Activated naive CD8-positive, alpha-beta T cell treated with anti-CD3 and anti-CD28 coated beads, Interleukin-2, amount 50 U/mL, for 16 hours (primary cell): ENCODE results near the gene FAIM2.
A peak's percentile ranks its signal among the peaks of the same experiment; 100 is the strongest.
"Not testable (repeated sequence)": the region's sequence is repeated elsewhere in the genome, so short reads cannot be mapped to it uniquely, and the experiment has no call there.

Experiments
- DNase-seq: peaks from one replicate; pipeline ENCODE4 v3.0.0-alpha.2; 2020; ENCODE audit warnings: low read depth, low spot score

FAIM2 gene

DNA sequence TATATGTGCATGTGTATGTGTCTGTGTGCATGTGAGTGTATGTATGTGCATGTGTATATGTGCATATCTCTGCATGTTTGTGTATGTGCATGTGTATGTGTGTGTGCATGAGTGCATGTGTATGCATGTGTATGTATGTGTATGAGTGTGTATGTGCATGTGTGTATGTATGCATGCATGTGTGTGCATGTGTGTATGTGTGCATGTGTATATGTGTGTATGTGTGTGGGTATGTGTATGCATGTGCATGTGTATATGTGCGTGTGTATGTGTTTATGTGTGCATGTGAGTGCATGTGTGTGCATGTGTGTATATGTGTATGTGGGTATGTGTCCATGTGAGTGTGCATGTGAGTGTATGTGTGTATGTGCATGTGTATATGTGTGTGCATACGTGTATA, 24.6 kb downstream of the FAIM2 start:
- not testable (repeated sequence) for DNase-seq

DNA sequence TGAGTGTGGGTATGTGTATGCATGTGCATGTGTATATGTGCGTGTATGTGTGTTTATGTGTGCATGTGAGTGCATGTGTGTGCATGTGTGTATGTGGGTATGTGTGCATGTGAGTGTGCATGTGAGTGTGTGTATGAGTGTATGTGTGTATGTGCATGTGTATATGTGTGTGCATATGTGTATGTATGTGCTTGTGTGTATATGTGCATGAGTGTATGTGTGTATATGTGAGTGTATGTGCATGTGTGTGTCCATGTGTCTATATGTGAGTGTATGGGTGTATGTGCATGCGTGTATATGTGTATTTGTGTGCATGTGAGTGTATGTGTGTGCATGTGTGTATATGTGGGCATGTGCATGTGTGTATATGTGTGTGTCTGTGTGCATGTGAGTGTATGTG, 25.7 kb downstream of the FAIM2 start:
- no peak for DNase-seq

DNA sequence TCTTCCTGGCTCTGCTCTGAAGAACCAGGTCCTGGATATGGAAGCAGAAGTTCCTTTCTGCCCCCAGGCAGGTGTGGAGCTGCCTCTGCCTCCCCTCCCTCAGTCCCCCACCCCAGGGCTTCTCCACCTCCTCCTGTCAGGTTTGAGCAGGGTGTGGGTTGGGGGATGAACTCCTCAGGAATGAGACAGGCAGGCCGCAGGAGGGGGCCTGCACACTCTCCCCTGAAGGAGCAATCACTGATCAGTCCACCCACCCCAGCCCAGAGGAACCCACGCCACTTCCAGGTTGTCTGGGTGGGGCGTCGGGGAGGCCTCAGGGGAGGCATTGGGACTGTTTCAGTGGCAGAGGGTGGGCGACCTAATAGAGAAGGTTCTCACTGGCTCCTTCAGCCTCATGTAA, 26.6 kb downstream of the FAIM2 start:
- DNase-seq = no peak

DNA sequence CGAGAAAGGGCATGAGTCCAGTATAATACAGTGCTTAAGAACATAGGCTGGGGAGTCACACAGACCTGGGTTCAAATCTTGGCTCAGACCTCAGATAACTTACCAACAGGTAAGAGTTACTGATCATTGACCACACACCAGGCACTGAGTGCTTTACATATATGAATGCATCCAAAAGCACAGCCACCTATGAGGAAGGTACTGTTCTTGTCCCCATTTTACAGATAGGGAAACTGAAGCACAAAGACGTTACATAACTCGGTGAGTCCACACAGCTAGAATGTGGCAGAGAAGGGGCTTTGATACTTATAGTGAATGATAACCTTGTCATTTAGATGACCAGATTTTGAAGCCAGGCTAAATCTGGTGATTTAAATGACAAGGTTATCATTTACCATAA, 27.6 kb downstream of the FAIM2 start:
- no peak for DNase-seq

DNA sequence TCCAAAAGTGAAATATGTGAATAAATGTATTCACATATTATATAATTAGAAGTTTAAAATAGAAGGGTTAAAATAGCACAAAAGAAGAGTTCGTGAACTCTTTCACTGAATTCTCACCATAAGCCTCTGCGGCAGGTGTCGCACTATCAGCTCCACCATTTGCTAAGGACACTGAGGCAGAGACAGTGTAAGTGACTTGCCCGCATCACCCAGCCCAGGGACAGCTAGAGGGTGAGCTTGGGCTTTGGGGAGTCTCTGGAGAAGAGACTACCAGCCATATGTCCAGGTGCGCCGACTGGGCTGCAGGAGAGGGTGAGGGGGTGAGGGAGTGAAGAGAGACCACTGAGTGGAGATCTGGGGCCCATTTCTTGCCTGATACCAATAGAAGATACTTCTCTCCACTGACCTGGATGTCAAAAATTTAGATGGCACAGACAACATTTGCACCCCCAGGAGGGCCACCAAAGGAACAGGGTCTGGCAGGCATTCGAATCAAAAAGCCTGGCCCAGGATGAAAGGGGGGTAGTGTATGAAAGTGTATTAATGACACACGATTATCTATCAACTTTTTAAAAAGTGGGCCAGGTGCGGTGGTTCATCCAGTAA, 28.5 kb downstream of the FAIM2 start:
- no peak for DNase-seq

DNA sequence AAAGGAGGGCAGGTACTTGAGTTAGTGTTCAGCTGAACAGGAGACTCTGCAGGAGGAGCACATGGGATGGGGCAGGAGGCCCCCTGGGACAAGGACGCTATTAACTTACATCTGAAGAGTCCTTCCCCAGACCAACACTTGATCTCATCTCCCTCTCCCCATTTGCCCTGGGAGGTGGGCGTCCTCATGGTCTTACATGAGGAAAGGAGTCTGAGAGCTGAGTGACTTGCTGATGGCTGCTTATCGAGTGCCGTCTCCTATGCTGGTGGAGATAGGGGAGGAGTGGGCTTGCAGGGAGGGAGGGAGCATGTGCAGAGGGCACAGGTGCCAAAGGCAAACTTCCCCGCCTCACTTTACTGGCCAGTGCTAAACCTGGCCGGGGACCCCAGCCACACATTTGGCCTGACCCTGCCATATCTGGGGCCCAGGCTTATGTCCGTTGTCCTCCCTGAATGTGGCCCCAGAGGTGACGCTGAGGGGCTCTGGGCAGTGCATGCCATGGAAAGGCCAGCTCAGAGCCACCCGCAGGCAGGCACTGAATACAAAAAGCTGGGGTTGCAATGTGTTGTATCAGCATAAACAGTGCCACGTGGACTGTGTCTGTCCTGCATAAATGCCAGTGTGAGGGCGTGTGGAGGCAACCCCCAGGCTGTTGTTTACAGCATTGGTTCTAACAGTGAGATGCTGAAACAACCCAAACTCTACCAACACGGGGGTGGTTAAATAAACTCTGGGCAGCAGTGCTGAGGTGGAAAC, 29.4 kb downstream of the FAIM2 start:
- no peak for DNase-seq

DNA sequence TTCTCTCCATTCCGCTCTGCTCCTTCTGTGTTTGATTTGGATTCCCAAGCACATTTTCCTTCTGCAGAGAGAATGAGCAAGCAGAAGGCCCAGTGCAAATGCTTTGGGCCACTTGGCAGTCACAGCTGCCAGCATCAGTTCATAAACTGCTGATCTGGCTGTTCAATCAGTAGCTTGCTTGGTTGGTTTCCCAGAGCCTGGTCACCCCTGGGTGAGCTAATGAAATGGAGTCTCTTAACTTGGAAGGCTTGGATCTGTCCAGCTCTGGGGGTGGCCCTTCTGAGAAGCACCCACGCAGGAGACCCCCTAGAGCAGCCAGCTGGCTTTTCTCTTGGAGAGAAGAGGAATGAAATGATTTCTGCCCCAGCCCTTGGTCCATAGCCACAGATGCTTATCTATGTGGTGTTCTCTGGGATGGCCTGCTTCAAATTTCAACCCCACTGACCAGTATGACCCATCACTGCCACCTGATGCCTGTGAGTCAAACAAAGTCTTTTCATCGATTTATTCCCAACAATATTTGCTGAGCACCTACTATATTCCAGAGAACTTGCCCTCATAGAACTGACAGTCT, 30.3 kb downstream of the FAIM2 start:
- no peak for DNase-seq

DNA sequence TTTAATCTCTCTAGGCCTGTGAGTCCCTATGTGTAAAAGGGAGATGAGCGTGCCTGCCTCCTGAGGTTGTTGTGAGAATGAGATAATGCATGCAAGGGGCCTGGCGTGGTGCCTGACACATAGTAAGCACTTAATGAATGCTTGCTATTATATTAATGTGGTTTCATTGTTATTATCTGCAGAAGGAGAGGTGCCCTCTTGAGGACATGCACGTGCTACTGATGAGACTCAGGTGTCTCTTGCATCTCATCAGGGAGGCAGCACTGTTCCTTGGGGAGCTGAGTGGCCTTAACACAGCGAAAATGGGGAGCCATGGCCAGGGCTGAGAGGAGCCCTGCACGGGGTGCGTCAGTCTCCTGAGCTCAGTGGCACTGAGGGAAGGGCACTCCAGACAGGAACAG, 30.9 kb downstream of the FAIM2 start:
- DNase-seq = no peak

DNA sequence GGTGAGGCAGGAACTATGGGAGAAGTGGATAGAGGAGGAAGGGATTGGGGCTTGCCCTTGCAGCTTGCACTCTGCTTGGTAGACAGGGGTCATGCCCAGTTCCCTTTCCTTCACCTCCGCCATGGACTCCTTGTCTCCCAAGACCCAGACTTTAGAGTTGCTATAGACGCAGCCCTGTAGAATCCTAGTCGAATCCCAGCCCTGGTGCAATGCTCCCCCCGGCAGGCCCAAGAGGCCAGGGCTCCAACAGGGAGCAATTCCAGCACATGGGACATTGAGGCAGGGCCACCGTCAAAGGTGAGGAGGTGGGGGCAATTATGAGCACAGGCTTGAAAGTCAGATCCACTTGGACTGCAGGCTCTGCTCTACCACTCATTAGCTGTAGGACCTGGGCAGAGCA, 31.3 kb downstream of the FAIM2 start:
- no peak for DNase-seq

DNA sequence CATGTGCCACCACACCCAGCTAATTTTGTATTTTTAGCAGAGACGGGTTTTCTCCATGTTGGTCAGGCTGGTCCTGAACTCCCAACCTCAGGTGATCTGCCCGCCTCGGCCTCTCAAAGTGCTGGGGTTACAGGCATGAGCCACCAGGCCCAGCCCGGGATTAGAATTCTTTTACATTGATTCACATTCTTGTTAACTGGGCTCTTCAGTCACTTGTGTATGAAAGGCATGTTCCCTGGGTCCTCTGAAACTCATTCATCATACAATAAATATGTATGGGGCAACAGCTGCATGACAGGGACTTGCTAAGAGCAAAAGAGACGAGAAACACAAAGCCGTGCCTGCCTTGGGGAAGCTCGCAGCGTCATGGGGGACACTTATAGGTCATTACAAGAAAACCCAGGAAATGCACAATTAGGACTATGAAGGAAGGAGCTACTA, 31.9 kb downstream of the FAIM2 start:
- not testable (repeated sequence) for DNase-seq

DNA sequence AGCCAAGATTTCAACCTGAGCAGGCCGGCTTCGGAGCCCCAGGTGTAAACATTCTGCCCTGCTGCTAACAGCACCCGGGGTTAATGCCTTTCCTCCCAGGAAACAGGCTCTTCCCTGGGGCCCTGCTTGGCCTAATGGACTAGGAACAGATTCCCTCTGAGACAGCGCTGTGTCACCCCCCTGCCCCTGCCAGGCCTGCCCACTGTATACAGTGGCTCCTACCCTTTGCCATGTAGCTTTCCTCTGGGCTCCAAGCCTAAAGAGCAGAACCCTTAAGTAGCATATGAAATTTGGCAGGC, 32.5 kb downstream of the FAIM2 start:
- no peak for DNase-seq

DNA sequence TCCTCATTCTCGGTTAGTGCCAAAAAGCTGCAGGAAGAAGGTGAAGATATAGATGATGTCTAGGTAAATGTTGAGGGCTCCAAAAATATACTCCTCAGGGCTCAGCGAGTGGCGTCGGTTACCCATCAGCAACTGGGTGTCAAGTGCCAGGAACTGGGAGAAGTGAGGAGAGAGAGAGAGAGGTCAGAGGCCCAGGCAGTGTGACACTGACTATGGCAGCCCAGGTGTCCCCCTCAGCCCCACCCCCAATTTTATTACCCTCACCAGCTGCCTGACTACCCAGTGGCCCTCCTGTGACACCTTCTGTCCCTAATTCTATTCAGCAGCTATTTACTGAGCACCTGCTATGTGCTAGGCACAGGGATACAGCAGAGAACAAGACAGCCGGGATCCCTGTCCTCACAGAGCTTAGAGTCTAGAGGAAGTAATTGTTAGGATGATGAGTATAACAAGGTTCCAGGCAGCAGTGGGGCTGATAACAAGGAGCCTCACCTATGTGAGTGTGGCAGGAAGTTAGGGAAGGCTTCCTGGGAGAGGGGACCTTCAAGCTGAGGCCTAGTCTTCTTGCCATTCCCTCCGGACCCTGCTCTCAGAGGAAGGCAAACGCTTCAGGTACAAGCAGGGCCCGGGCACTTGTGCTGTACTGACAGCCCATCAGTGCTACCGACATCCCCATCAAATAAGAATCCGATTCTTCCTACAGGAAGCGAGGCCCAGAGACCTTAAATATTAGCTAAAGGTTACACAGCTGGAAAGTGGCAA, 33.0 kb downstream of the FAIM2 start:
- DNase-seq = no peak

DNA sequence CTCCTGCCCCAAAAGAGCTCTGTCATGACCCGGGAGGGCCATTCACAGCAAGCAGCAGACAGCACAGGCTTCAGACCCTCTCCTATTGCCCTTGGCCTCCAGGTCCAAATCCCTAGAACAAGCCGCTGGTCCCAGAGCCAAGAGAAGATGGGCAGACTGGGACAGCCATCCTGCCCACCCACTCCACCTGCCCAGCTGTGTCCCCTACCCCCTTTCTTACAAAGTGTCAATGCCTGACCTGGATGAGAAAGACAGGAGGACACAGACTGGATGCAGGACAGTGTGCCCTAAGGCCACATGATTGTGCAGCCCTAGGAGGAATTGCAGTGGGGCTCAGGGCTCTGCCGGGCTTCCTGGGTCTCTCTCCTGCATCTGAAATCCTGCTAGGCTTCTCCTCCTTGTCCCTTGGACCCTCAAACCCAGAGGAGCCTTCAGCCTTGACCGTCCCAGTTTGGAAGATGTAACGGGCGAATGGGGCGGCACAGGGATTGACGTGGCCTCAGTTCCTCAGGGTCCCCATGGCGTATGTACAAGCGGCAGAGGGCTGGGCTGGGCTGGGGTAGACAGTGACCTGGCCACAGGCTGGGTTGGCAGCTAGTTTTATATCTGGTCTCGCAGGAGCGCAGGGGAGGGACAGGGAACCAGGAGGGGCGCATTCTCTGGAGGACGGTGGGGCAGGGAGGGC, 33.7 kb downstream of the FAIM2 start:
- no peak for DNase-seq

DNA sequence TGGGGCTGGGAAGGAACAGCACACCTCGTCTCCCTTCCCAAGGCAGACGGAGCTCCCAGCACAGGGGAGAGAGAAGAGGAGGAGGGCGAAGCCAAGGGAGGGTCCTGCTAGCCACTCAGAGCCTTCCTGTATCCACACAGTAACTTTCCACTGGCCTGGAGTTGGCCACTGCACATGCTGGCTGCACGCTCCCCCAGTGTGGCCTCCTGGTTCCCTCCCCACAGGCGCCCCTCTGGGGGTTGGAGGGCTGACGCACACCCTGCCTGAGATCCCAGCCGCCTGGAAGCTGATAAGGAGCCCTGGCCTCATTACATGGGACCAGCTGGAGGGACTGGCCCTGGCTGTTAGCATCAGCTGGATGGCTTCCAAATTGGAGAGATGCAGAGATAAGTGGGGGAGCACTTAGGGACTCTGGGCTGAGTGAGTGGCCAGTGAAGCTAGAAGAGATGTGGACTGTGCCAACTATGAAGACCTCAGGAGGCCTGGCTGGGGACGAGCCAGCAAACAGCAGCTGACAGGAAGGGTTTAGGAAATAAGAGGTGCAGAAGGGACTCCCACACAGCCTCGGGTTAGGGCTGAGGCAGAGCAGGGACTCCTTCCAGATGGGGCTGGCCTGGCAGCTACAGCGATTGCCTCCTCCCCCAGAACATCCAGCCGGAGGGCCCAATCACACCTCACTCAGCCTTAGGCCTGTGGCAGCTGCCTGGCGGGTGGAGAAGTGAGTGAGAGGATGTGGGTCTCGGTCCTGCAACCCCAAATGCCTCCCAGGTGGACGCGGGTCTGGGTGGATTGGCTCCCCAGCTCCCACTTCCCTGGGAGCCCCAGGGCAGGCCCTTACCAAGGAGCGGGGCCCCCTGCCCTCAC, 34.5 kb downstream of the FAIM2 start:
- no peak for DNase-seq

DNA sequence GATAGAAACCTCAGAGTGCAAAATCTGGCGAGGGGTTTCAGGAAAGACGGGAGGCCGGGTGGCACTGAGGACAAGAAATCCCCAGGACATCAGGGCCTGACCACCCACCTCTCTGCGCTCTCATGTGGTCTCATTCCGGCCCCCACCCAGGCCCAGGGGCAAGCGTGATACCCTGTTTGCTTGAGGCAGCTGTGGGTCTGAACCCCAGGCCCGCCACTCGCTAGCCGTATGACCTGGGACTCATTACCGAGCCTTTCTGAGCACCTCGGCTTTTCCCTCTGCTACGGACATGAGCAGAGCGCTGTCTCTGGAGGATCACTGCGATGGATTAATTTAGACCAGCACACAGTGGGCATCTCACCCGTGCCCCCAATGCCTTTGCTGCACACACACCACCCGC, 35.3 kb downstream of the FAIM2 start:
- DNase-seq = no peak

DNA sequence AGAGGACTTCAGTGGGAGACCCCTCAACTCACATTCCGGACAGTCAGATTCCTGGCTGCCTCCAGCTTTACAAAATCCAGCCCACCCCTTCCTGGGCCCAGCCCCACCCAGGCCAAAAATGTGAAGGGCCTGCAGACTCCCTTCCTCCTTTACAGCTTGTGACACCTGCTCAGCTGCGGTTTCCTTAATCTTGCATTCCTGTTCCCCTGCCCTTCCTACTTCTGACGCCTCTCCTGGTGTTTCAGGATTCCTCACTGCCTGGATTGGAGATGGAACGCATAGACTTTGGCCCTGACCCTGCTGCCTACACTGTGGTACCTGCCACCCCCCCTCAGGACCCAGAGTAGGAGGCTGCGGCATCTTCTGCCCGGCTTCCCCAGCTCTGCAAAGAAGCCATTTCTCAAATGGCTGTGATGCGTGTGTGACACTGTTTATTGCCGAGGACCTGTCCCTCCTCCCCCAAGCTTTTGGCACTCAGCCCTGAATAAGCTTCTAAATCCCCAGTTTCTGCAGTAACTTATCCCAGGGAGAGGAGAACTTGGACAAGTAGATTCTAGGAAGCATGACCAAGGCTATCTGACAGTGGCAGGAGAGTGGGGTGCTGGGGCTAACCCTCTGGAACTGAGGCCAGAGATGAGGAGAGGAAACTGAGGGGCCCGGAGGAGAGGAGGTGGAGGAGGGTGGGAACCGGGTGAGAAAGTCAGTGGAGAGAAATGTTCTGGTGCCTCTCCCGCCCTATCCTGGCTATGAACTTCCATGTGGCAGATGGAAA, 35.9 kb downstream of the FAIM2 start:
- no peak for DNase-seq

DNA sequence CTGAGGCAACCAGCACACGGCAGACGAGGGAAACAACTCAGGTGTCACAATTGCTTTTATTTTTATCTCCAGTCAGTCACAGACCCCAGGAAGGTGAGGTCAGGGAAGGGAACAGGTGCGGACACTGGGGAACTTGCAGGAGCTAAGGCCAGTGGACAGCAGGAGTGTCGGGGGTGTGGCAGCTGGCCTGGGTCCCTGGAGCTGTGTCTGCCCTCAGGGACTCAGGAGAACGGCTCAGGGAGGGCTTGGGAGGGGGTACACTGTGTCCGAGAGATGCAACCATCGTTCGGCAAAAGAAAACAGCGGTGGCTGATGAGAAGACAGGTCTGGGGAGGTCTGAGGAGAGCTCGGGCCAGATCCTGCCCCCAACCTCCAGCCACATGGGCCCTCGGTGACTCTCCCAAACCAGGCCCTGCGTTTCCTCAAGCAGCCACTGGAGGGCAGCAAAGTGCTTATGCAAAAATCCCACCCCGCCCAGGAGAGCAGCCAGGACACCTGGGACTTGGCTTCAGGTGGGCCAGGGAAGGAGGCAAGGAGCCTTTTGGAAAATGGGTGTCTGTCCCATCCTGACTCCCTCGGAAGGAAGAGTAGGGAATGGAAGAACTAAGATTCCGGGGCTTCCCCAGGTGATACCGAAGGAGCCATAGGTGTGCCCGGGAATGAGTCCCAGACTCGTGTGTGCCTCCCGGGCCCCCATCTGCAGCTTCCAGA, 36.7 kb downstream of the FAIM2 start:
- DNase-seq = peak; percentile 57

DNA sequence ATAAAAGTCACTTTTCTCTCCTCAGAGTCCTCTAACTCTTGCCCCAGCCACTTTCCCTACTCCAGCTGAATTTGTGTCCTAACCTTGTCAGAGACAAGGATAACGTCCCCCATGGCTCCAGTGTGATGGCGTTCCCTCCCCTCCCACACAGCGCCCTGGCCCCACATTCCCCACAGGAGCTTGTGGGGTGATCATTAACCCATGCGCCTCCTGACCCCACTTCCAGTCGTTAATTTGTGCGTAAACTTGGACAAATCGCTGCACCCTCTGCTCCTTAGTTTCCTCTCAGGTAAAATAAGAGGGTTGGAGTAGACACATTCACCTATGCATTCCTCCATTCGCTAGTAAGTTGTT, 37.9 kb downstream of the FAIM2 start:
- no peak for DNase-seq

DNA sequence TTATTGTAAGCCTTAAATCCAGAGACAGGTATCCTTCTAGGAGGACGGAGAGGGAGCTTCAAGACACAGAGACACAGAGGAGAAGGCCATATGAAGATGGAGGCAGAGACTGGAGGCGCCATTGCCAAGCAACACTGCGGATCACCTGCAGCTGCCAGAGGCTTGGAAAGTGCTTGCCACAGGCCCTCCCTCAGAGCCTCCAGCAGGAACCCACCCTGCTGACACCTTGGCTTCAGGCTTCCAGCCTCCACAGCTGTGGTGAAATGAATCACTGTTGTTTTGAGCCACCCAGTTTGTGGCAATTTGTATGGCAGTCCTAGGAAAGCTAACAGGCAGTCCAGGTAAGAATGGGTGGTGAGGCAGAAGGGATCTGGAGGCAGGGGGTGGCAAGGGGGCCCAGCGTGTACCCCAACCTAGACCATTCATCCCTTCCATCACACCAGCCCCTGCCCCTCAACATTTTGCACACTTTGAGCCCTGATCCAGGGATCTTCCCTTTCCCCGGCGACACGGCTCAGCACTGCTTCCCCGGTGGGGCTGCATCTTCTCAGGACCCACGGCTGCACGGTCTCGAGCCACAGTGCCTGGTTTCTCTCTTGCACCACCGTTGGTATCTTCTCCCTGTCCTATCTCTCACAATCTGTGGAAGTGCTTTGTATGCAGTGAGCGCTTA, 38.5 kb downstream of the FAIM2 start:
- DNase-seq = no peak
